ENCODE results near the gene FATE1. TPM values are rescaled to one million over a fixed set of nuclear protein-coding genes. Genes with fewer than 3 reads are reported as not detected.

Gene FATE1
- total RNA-seq, 1 donor from 2014 or later, result not detected

GRCh38 chrX:151752847-151753246 is 37.0 kb downstream of the FATE1 start:
- Histone ChIP-seq H3K27ac (replicated peaks) (no peak overlapping the region), H3K9me3 (replicated peaks) (no peaks in the 10 kb centered on the region), H3K4me1 (peaks cover 3% of the 10 kb centered on the region), H3K4me3 (no peak overlapping the region), H3K36me3 (no peaks in the 10 kb centered on the region), H3K27me3 (ENCODE audit: low read depth) (no peaks in the 10 kb centered on the region)
- TF ChIP-seq CTCF (IDR thresholded peaks at IDR 0.05; ENCODE audit: borderline replicate concordance), result no peak
- intact Hi-C loops (cut with micrococcal nuclease), result loop anchor here (10.0 kb wide), 1 partner anchor 882 kb away; the partner anchor contains the start of gene GABRQ
- DNase-seq, result no peak

GRCh38 chrX:151753313-151754046 is 37.6 kb downstream of the FATE1 start:
- peaks cover 3% of the 10 kb centered on the region for H3K4me1 ChIP-seq
- H3K27ac ChIP-seq (replicated peaks), result no peak overlapping the region
- peak; percentile 32 for DNase-seq
- intact Hi-C loops (cut with micrococcal nuclease), result loop anchor here (10.0 kb wide), 1 partner anchor 881 kb away; the partner anchor contains the start of gene GABRQ
- H3K27me3 ChIP-seq (ENCODE audit: low read depth), result no peaks in the 10 kb centered on the region
- no peak overlapping the region for H3K4me3 ChIP-seq
- no peaks in the 10 kb centered on the region for H3K36me3 ChIP-seq
- peak; percentile 83 for TF ChIP-seq CTCF (IDR thresholded peaks at IDR 0.05; ENCODE audit: borderline replicate concordance)
- H3K9me3 ChIP-seq (replicated peaks), result no peaks in the 10 kb centered on the region

GRCh38 chrX:151754047-151754429 is 38.2 kb downstream of the FATE1 start:
- Histone ChIP-seq H3K4me1 (peaks cover 3% of the 10 kb centered on the region), H3K27ac (replicated peaks) (no peak overlapping the region), H3K4me3 (no peak overlapping the region), H3K9me3 (replicated peaks) (no peaks in the 10 kb centered on the region), H3K27me3 (ENCODE audit: low read depth) (no peaks in the 10 kb centered on the region), H3K36me3 (no peaks in the 10 kb centered on the region)
- TF ChIP-seq CTCF (IDR thresholded peaks at IDR 0.05; ENCODE audit: borderline replicate concordance), result no peak
- no peak for DNase-seq
- intact Hi-C loops (cut with micrococcal nuclease), result loop anchor here (10.0 kb wide), 1 partner anchor 881 kb away; the partner anchor contains the start of gene GABRQ

GRCh38 chrX:151754641-151755215 is 38.9 kb downstream of the FATE1 start:
- Histone ChIP-seq H3K4me3 (no peak overlapping the region), H3K9me3 (replicated peaks) (no peaks in the 10 kb centered on the region), H3K4me1 (peaks cover 3% of the 10 kb centered on the region), H3K27ac (replicated peaks) (no peak overlapping the region), H3K27me3 (ENCODE audit: low read depth) (no peaks in the 10 kb centered on the region), H3K36me3 (no peaks in the 10 kb centered on the region)
- TF ChIP-seq CTCF (IDR thresholded peaks at IDR 0.05; ENCODE audit: borderline replicate concordance), result no peak
- DNase-seq, result no peak
- intact Hi-C loops (cut with micrococcal nuclease), result loop anchor here (10.0 kb wide), 1 partner anchor 880 kb away; the partner anchor contains the start of gene GABRQ

- H3K36me3 ChIP-seq, result no peaks in the 10 kb centered on the region
- H3K4me3 ChIP-seq, result no peak overlapping the region
- no peaks in the 10 kb centered on the region for H3K9me3 ChIP-seq (replicated peaks)
- H3K4me1 ChIP-seq, result no peaks in the 10 kb centered on the region
- intact Hi-C loops (cut with micrococcal nuclease), result loop anchor here (10.0 kb wide), 1 partner anchor 876 kb away; the partner anchor contains the start of gene GABRQ
- no peaks in the 10 kb centered on the region for H3K27me3 ChIP-seq (ENCODE audit: low read depth)
- TF ChIP-seq CTCF (IDR thresholded peaks at IDR 0.05; ENCODE audit: borderline replicate concordance), result no peak
- DNase-seq, result no peak
- H3K27ac ChIP-seq (replicated peaks), result no peak overlapping the region
Measured at GRCh38 chrX:151759041-151759708, 43.3 kb downstream of the FATE1 start.

Data from left ventricle myocardium inferior (tissue), 1 donor.